ENCODE results near the gene IFNAR2.

GRCh38 chr21:33266789-33267135 is 37.0 kb downstream of the IFNAR2 start:
- TF ChIP-seq EZH2 (IDR thresholded peaks at IDR 0.05; ENCODE audit: insufficient read depth, low read length), result no peak
- no peak for TF ChIP-seq CTCF (IDR thresholded peaks at IDR 0.05; ENCODE audit: insufficient read depth, low read depth, low read length)
